Tongue (tissue), 2 donors: ENCODE measurements around the gene ADIPOQ. TPM values are rescaled to one million over a fixed set of nuclear protein-coding genes. Genes with fewer than 3 reads are reported as not detected.
"Not testable (repeated sequence)": the region's sequence is repeated elsewhere in the genome, so short reads cannot be mapped to it uniquely, and the experiment has no call there.

Experiments
- DNase-seq: peaks from one replicate; pipeline ENCODE4 v3.0.0-alpha.2; 2015
- total RNA-seq: library from RNA; depleted of rRNA; stranded (reverse); fragments of >200 nt; gene quantifications from one replicate; pipeline ENCODE4 v1.2.3, GENCODE V29; 2014

The ADIPOQ gene
- total RNA-seq, 1 donor from 2014 or later = 0.31 TPM

GRCh38 chr3:186826410-186826975, 16.0 kb upstream of the ADIPOQ start:
- no peak for DNase-seq

GRCh38 chr3:186826976-186827857, 15.3 kb upstream of the ADIPOQ start:
- peak; percentile 92 for DNase-seq

- DNase-seq = no peak
Measured at GRCh38 chr3:186828340-186828739, 14.2 kb upstream of the ADIPOQ start.

GRCh38 chr3:186831798-186832197, 10.7 kb upstream of the ADIPOQ start:
- no peak for DNase-seq

DNA sequence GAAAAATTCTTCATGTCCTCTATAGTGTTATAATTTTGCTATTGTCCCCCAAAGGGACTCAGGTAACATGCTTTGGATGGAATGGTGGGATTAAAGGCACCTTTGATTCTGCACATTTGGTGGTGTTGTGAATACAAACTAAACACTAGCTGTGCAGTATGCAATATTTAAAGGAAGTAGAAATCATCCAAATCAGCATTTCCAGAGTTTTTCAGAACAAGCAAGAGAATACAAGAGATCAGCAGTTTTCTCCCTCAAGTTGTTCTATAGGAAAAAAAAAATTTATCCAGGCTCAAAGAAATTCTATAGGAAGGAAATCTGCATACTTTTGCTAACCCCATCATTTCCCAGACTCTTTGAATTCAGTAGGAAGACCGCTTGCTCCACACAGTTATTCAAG, 10.2 kb upstream of the ADIPOQ start:
- no peak for DNase-seq

DNA sequence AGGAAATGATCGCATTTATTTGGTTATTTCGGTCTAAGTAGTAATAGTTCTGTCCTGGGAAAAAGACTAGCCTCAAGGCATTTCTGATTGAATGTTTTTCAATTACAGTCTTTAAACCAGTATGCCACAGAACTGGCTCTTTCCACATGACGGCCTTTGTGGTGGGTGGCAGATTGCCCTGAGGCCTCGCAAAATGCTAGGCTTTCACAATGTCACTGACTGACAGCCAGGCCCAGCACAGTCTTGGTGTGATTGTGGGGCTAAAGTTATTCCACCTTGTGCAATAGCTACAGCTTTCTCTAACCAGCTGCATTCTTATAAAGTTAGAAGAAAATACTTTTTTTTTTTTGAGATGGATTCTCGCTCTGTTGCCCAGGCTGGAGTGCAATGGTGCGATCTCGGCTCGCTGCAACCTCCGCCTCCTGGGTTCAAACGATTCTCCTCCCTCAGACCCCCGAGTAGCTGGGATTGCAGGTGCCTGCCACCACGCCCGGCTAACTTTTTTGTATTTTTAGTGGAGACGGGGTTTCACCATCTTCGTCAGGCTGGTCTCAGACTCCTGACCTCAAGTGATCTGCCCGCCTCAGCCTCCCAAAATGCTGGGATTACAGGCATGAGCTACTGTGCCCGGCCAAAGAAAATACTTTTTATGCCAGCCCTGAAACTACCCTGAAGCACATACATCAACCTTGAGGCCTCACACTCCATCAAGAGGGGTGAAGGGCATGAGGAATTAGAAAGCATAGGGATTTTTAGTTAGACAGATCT, 2.5 kb upstream of the ADIPOQ start:
- DNase-seq = no peak

DNA sequence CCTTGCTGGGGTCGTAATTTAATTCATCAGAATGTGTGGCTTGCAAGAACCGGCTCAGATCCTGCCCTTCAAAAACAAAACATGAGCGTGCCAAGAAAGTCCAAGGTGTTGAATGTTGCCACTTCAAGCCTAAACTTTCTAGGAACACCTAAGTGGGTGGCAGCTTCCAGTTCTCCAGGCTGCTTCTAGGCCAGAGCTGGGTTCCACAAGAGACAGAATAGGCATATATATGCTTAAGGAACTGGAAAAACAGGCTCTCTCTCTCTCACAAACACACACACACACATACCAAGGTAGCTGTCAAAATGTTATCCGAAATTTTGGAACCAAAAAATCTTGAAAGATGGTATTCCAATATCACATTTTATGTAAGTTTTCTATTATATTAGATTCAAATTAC, 890 bp upstream of the ADIPOQ start:
- DNase-seq = no peak

DNA sequence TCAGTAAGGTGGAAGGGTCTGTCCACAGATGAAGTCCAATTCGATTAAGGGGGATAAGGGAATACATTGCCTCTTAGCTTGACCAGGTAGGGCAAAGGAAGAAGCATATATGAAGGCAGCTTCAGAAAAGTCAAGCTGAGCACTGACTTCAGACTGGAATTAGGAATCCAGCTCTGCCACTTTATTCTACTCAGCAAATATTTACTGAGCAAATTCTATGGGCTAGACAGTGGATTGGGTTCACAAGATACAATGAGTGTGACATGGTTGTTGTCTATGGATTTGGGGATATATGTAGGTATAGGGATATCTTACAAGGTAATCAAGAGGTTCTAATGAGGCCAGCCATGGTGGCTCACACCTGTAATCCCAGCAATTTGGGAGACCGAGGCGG, 526 bp downstream of the ADIPOQ start:
- no peak for DNase-seq

- DNase-seq = no peak
Measured at GRCh38 chr3:186844908-186845307, 2.4 kb downstream of the ADIPOQ start.

- no peak for DNase-seq
Measured at GRCh38 chr3:186845756-186846155, 3.2 kb downstream of the ADIPOQ start.

DNA sequence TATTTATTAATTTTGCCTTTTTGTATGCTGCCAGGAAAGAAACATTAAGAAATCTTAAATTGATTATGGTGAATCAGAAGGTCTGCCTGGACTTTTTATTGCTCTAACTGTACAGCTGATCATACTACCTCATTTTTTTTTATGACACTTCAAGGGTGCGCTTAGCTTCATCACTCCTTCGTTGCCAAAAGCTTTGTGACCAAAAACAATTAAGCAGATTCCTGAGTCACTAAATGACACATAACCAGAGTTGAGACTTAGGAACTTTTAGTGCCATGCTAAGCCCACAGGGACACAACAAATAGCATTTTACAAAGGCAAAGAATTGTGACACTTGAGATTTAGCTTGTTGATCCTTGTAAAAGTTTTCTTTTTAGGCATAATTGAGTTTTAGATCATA, 4.9 kb downstream of the ADIPOQ start:
- DNase-seq = no peak

GRCh38 chr3:186849374-186849975, 7.0 kb downstream of the ADIPOQ start:
- peak; percentile 59 for DNase-seq

GRCh38 chr3:186851835-186852234, 9.3 kb downstream of the ADIPOQ start:
- DNase-seq = not testable (repeated sequence)

DNA sequence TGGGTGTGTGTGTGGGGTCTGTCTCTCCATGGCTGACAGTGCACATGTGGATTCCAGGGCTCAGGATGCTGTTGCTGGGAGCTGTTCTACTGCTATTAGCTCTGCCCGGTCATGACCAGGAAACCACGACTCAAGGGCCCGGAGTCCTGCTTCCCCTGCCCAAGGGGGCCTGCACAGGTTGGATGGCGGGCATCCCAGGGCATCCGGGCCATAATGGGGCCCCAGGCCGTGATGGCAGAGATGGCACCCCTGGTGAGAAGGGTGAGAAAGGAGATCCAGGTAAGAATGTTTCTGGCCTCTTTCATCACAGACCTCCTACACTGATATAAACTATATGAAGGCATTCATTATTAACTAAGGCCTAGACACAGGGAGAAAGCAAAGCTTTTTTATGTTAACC, 10.5 kb downstream of the ADIPOQ start:
- no peak for DNase-seq

DNA sequence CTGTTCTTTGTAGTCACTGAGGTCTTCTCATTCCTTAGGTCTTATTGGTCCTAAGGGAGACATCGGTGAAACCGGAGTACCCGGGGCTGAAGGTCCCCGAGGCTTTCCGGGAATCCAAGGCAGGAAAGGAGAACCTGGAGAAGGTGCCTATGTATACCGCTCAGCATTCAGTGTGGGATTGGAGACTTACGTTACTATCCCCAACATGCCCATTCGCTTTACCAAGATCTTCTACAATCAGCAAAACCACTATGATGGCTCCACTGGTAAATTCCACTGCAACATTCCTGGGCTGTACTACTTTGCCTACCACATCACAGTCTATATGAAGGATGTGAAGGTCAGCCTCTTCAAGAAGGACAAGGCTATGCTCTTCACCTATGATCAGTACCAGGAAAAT, 11.6 kb downstream of the ADIPOQ start:
- DNase-seq = no peak

DNA sequence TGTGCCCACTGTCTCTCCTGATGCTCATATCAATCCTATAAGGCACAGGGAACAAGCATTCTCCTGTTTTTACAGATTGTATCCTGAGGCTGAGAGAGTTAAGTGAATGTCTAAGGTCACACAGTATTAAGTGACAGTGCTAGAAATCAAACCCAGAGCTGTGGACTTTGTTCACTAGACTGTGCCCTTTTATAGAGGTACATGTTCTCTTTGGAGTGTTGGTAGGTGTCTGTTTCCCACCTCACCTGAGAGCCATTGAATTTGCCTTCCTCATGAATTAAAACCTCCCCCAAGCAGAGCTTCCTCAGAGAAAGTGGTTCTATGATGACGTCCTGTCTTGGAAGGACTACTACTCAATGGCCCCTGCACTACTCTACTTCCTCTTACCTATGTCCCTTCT, 12.4 kb downstream of the ADIPOQ start:
- no peak for DNase-seq

- no peak for DNase-seq
Measured at GRCh38 chr3:186857743-186858142, 15.2 kb downstream of the ADIPOQ start.

- DNase-seq = not testable (repeated sequence)
Measured at GRCh38 chr3:186865215-186865853, 22.8 kb downstream of the ADIPOQ start.

GRCh38 chr3:186866095-186866494, 23.6 kb downstream of the ADIPOQ start:
- DNase-seq = not testable (repeated sequence)

GRCh38 chr3:186869253-186870100, 27.0 kb downstream of the ADIPOQ start:
- DNase-seq = peak; percentile 4
